COLO668 (cell line): ENCODE results near the gene RFTN1.

Source experiments
- DNase-seq: peaks from one replicate; lab custom pipeline; 2025; ENCODE audit not compliant: unreplicated experiment; lab: John Stamatoyannopoulos, UW

The RFTN1 gene

DNA sequence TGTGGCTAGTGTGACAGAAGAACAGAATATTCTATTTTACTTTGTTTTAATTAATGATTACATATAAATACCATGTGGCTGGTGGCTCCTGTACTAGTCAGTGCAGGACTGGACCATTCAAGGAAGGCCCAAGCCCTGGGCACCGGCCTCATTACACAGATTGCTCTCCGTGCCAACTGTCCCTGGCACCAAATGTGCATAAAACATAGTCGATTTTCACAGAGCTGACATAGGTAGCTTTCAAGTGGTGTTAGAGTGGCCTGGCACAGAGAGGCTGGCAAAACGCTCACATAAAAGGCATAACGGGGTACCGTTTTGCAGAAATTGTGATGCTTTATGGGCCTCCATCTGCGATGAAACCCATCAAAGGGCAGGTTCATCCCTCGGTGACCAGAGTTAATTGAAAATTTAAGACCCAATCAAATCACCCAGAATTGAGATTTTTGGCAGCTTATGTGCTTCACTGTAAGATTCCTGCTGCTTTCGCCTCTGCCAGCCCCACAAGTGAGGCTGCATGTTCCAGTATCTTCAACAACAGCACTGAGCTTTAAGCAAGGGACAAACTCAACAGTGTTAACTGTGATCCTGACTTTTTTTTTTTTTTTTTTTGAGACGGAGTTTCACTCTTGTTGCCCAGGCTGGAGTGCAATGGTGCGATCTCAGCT lies 25.9 kb downstream of the RFTN1 start:
- DNase-seq: no peak

DNA sequence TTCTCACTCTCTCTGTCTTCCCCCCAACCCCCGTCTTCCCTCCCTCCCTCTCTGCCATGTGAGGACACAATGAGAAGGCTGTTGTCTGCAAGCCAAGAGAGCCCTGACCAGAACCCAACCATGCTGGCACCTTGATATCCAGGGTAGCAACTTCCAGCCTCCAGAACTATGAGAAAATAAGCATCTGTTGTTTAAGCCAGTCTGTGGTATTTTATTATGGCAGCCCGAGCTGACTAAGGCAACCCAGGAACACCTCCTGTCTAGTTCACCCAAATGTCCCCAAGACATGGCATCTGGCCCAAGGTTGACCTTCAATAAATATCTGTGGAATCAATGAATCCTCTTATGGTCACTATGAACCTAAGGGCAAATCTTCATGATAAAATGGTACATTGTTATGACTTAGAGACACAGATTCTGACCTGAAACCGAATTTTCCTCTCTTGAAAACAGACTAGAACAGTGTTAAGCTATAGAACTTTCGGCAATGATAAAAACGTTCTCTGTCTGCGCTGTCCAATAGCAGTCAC lies 26.5 kb downstream of the RFTN1 start:
- no peak for DNase-seq

DNA sequence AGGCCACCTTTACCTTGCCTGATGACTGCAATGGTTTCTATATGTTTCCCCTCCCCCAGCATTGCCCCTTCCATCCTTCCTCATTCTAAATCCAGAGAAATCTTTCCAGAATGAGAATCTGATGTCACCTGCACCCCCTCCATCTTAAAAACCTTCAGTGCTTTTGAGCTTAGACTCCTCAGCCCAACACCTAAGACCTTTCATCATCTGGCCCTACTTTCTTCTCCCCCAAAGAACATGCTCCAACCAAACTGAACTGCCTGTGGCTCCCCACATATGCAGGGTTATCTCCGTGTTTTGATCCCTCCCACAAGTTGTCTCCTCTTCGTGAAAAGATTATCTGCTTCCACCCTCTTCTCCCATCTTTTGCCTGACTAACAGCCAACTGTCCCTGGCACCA lies 27.3 kb downstream of the RFTN1 start:
- no peak for DNase-seq

DNA sequence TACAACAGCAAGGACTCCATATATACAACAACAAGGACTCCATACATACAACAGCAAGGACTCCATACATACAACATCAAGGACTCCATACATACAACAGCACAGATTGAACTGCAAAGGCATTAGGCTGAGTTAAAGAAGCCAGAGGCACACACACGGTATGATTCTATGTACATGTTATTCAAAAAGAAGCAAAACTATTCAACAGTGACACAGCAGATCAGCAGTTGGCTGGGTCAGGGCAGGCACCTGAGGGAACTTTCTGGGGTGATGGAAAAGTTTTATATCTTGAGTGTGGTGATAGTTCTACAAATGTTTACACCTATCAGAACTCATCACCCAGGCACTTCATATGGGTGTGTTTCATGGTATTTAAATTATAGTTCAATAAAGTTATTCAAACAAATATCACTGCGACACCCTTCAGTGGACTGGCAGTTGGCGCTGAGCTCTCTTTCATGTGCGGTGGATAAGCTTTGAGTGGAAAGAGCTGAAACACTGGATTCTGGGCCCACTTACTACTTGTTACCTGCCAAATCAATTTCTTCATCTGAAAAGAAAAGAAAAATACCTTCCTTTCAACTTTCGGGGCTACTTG lies 28.0 kb downstream of the RFTN1 start:
- DNase-seq: no peak

DNA sequence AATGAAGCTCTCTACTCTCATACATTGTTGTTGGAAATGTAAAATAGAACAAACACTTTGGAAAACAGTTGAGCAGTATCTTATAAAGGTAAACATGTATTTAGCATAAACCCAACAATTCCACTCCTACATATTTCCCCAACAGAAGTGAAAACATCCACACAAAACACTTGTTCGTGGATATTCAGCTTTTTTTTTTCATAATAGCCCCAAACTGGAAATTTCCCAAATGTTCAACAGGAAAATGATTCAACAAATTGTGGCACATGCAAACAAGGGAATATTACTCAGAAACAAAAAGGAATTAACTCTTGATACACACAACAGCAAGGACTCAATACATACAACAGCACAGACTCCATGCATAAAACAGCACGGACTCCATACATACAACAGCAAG lies 28.5 kb downstream of the RFTN1 start:
- no peak for DNase-seq

DNA sequence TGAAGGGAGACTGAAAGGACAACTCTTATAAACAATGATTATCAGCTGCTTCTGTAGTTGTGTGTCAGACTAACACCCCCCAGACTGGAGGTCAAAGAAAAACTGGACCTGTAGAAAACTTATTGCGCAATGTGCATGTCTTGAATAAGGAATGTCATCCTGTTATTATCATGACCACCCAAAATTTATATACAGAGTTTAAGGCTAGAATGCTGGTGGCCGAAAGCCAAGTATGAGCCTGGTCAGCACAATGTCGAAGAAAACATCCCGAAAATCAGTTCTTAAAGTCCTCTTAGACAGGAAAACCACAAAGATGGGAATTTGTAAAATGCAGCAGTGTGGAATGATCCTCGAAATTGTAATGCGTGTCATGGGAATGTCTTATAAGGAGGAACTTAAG lies 29.3 kb downstream of the RFTN1 start:
- DNase-seq: no peak

DNA sequence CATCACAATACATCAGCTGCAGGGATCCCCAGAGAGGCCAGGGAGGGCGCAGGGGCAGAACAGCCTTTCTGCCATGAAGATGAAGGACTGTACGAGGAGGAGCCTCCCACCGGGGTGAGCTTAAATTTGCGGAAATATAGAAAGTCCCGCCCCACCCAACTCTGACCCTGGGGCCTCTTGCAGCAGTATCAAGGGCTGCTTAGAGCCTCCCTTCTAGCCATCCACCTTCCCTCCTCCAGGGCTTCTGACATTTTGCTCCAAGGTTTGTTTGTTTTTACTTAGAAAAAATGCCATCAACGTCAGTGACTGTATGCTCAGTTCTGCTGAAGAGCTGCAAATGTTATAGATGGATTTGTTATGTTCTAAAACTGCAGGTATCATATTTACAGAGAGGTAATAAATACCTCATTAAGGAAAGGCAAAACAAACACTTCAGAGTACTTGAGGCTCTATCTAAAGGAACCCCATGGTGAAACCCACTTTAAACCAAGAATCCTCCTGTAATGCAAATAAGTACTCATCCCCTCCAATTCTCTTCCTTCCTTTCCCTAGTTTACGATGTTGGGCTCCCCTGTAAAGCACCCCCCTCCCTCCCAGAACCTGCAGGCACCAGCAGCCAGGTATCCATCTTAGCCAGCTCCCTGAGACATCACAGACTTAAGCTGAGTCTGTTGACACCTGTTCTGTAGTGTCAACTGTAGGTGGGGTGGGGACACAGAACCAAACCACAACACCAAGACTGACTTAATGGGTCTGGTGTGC lies 30.5 kb downstream of the RFTN1 start:
- peak; percentile 36 for DNase-seq

DNA sequence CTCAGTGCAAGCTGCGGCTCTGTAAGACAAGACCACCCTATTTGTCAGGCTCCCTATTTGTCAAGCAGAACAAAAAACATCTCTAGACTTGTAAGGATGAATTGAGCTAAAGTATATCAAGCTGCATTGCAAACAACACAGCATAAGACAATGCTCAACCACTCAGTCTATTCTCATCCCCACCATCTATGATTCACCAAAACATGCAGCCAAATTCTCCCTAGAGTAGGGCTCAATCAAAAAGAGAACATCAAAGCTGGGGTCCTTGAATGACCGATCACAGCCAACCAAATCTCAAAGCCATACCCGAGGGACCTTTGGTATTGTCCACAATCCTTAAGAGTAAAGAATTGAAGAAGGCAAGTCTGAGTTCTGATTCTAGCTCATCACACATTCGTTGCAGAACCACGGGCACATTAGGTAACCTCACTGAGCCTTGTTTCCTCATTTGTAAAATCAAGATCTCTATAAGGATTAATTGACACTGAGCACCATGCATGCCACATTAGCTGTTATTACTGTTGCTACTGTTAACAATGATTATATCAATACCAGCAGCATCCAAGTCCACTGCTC lies 31.2 kb downstream of the RFTN1 start:
- DNase-seq: no peak

DNA sequence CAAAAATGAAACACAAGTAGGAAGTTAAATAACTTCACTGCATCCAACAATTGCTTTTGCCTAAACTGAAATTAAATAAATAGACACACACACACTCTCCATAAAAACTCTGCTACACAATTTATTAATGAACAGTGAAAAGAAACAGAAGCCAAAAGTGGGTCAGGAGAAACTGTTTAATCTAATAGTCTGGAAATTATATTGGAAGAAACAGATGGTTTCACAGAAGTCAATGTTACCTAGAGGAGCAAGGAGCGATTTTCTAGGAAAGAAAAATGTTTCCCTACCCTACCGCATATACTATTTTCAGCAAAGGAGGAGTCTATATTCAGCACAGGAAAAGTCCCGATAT lies 32.0 kb downstream of the RFTN1 start:
- no peak for DNase-seq

DNA sequence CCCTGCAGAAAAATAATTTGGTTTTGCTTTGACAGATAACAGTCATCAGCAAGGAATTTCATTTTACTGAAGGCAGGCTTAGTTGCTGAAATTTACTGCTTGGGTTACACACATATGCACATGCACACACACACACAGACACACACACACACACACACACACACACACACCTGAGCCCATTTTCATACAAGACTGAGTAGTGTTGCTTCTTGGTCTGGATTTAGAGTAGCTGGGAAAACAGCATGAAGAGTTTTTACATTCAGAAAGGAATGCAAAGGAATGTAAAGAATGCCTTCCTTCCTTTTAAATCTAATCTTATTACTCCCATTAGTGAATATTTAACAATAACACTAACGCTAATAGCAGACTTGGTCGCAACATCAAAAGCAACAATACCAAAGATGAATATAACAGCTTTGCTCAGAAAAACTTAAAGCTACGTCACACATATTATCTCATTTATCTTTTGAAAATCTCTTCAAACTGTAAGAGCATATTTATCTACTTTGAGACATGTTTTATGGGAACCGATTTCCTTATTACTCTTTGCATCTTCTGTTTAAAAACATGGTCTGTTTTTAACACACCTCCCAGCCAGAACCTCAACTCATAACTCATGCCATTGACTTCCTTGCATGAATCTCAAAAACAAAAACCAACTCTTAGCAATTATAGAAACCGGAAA lies 32.5 kb downstream of the RFTN1 start:
- DNase-seq: no peak

DNA sequence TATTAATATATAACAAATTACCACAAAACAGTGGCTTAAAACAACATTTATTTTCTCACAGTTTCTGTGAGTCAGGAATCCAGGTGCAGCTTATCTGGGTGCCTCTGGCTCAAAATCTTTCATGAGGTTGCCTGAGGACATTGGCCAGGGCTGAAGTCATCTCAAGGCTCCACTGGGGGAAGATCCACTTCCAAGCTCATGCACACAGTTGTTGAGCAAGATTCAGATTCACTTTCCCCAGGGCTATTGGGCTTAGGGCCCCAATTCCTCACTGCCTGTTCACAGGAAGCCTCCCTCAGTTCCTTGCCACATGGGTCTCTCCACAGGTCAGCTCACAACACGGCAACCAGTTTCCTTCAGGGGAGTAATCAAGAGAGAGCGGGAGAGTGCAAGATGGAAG lies 35.0 kb downstream of the RFTN1 start:
- no peak for DNase-seq

DNA sequence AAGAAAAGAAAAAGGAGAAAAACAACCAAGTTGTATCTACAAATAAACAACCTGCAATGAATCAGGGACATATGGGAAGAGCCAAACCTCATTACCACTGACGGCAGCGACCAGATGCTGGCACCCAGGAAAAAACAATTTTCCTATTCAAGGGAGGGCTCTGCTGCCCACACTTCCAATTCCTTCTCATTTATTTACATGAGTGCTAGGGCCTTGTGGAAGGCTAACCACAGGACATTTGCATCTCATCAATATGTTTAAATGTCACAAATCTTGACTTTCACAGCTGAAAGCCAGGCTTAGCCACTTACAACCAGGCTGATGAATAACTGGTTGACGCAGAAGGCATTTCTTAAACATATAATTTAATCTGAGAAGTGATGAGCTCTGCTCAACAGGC lies 36.0 kb downstream of the RFTN1 start:
- DNase-seq: no peak

DNA sequence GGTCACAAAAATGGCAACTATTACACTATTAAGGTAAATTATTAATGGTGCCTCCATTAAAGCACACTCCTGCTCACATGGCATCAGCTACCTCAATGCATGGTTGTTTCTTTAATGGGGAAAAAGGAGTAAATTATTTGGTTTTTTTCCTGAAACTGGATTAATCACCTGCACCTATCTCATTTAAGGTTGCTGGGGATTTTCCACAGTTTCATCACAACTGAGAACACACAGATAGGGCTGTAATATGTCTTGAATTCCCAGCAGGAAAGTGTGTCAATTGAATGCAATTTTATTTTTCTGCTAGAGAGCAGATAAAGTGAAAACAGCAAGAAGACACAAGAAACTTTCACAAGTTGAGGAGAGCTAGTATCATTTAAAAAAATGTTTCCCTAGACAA lies 36.4 kb downstream of the RFTN1 start:
- DNase-seq: no peak

DNA sequence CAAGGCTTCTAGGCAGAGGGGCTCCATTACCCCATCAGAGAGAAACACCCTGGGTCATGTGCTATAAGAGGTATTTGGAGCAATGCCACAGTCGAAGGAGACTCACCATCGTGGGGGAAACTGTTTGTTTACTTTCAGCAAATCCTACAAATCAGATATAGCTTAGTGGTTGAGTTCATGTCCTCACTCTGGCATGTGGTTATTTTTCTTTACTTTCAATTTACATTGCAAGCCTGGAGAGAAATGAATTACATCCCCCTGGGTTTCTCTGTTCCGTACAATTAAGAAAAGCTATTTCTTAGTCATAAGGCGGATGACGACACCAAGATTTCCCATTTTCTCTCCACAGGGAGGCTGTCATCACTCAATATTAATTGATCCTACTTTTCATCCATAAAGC lies 36.9 kb downstream of the RFTN1 start:
- no peak for DNase-seq

DNA sequence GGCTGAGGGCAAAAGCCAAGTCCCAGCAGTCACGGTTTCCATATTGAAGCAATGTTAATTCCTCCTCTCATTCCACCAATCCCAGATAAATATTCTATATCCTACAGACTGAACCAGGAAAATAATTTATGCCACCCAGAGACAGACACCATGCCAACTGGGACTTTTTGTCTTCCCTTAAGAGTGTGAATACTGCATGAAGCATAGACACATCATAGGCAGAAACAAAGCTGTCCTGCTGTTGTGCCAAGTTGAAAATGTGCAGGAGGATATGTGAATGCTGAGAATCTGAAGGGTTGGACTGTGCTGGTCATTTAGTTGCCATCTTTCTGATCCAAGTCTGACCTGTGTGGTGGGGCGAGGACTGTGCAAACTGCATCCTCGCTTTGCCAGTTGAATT lies 37.7 kb downstream of the RFTN1 start:
- DNase-seq: no peak

DNA sequence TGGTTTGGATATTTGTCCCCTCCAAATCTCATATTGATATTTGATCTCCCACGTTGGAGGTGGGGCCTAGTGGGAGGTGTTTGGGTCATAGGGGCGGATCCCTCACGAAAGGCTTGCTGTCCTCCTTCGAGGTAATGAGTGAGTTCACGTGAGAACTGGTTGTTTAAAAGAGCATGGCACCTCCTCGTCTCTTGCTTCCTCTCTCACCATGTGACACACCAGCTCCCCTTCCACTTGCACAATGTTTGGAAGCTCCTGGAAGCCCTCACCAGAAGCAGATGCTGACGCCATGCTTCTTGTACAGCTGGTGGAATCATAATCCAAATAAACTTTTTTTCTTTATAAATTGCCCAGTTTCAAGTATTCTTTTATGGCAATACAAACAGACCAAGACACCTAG lies 38.6 kb downstream of the RFTN1 start:
- no peak for DNase-seq

DNA sequence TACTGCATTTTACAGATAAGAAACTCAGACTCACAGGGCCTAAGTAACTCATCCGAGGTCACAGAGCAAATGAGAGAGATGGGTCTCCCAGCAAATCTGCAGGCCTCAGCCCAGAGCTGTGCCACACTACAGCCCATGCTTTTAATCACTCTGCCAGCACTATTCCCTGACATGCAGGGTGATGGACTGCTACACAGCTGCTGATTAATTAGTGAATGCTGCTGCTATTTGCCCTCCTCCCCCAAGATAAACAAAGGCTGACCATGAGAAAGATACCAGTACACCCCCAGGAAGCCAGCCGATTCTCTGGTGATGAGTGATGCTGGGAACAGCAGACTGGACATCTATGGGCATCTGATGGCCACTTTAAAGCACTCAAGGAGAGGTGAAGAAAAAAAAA lies 39.3 kb downstream of the RFTN1 start:
- DNase-seq: peak; percentile 6

DNA sequence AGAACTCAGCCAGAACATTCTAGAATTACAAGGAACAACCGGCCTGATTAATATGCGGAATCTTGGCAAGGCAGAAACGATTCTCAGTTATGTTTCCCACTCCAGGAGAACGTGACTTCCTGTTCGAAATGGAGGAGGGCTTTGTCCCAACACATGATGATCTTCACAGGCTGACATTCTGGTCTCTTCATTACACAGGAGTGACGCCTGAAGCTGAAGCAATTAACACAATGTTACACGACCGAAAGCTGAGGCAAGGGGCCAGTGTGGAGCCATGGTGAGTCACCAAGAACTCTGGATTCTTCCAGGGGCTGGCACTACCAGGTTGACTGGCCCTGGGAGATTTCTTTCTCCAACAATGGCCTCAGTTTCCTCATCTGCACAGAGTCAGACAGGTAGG lies 40.9 kb downstream of the RFTN1 start:
- DNase-seq: no peak

DNA sequence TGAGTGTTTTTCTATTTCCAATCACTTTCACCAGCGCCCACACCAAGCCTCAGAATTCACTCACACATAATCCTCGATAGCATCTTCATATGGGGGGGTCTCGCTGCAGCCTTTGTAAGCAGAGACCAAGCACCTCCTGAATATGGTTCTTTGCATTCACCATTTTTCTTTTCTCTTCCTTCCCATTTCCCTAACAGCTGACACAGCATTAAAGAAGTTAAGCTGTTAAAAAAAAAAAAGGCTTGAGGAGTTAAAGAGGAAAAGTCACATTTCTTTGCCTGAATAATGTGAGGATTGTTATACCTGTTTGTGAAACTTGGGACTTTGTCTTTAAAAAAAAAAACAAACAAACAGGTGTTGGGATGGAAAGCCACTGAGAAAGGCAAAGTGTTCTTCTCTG lies 41.6 kb downstream of the RFTN1 start:
- DNase-seq: no peak

DNA sequence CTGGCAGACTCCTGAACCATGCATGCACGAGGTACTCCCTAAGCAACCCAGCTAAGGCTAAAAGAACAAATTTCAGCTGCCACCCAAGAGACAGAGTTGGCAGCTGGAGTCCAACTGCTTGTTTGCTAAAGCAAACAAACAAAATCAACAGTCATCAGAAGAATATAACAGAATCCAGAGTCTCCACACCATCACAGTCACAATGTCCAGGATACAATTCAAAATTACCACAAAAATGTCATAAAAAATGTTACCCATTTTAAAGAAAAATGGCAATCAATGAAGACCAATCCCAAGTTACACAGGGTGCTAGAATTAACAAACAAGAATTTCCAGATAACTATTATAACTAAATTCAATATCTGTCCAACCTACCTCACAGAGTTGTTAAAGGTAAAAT lies 42.9 kb downstream of the RFTN1 start:
- no peak for DNase-seq

DNA sequence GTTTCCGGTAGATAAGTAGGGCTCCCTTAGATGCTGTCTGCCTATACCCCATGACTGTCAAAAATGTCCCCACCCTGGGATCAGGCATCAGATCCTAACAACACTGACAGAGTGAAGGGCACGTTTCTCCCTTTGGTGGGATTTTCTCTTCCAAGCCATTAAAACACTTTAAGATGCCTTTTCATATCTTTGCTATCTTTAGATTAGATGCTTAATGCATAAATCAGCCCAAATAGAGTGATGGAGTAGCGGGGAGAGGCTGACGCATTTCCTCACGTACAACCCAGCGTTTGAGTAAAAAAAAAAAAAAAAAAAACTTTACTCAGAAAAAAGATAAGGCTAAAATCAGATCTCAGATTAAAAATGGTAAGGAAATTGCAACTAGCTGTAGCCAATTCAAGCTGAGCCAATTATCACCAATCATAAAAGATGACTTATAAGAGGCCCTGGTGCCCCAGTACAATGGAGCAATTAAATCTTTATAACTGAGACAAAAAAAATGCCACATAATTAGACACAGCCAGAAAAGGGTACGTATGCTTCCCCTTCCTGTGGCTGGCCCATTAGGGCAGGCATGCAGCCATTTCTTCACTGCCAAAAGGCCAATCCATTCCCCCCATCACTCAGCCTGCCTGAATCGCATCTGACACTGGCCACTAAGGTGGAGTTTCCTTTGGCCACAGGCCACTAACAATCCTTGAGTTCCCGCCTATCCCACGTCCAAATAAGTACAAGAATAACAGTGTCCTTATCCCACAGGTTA lies 45.0 kb downstream of the RFTN1 start:
- DNase-seq: no peak
